Osteoblast (primary cell): Measurements from ENCODE around the gene DRAM2. TPM values are rescaled to one million over a fixed set of nuclear protein-coding genes. Genes with fewer than 3 reads are reported as not detected.

Source experiments
- small RNA-seq: library from RNA; depleted of rRNA; stranded (forward); fragments of <200 nt; gene quantifications from one replicate; pipeline ENCODE3, GENCODE V24; 2012
- total RNA-seq: library from RNA; depleted of rRNA; stranded (reverse); fragments of >200 nt; gene quantifications from 2 replicates; pipeline ENCODE4 v1.2.3, GENCODE V29; 2012

Gene DRAM2
- total RNA-seq, 1 donor: 45.6 TPM

Small RNA genes within 50 kb of the gene (small RNA-seq; reads per million reads assigned to genes)
- gene AL355816.1: not detected

Other genes with a start within 250 kb of the DRAM2 start
- 10.5 and 13.6 TPM in 2 replicates for gene LRIF1, start 176.2 kb downstream of the DRAM2 start, total RNA-seq
- 32.4 and 37.3 TPM in 2 replicates for gene CEPT1, start 130 bp upstream of the DRAM2 start, total RNA-seq
- 4.7 and 5.0 TPM in 2 replicates for gene DENND2D, start 60.6 kb upstream of the DRAM2 start, total RNA-seq
- gene CHI3L2, start 87.6 kb upstream of the DRAM2 start, total RNA-seq: 2.4 and 2.9 TPM in 2 replicates
- gene CHIA, start 150.8 kb upstream of the DRAM2 start, total RNA-seq: not detected in 2 replicates